Liver (tissue), 9 donors: ENCODE measurements around the gene MORC4. TPM values are rescaled to one million over a fixed set of nuclear protein-coding genes. Genes with fewer than 3 reads are reported as not detected.

Source experiments
- DNase-seq: peaks from one replicate; pipeline ENCODE4 v3.0.0-alpha.2; 2017; ENCODE audit warnings: low spot score
- H3K27ac ChIP-seq, 2 donors: one replicate each; pipeline ENCODE4 v1.7.0; 2013; ENCODE audit warnings: inconsistent platforms in 2 of 2, low read length in 2 of 2, control low read depth in 1 of 2, low read depth in 1 of 2, mild to moderate bottlenecking in 1 of 2
- H3K27me3 ChIP-seq, 4 donors: one replicate each; pipeline versions ENCODE4 v1.6.1 to v1.7.0; 2013; ENCODE audit warnings: low read length in 3 of 4, inconsistent platforms in 1 of 4, mild to moderate bottlenecking in 1 of 4, moderate library complexity in 1 of 4; ENCODE audit not compliant: control insufficient read depth in 4 of 4, insufficient read depth in 4 of 4
- H3K36me3 ChIP-seq, 4 donors: one replicate each; pipeline versions ENCODE4 v1.6.1 to v1.7.0; 2013; ENCODE audit warnings: low read length in 3 of 4, mild to moderate bottlenecking in 3 of 4, low read depth in 1 of 4, moderate library complexity in 1 of 4; ENCODE audit not compliant: control insufficient read depth in 4 of 4, insufficient read depth in 3 of 4
- H3K4me1 ChIP-seq, 4 donors: one replicate each; pipeline versions ENCODE4 v1.6.1 to v1.7.0; 2013; ENCODE audit warnings: low read length in 3 of 4, mild to moderate bottlenecking in 3 of 4, moderate library complexity in 1 of 4; ENCODE audit not compliant: control insufficient read depth in 4 of 4, insufficient read depth in 4 of 4
- H3K4me3 ChIP-seq, 3 donors: one replicate each; pipeline versions ENCODE4 v1.6.1 to v1.7.0; 2013; ENCODE audit warnings: low read length in 3 of 3, control low read depth in 1 of 3, low read depth in 1 of 3, mild to moderate bottlenecking in 1 of 3
- H3K9ac ChIP-seq, 2 donors: one replicate each; pipeline ENCODE4 v1.7.0; 2013; ENCODE audit warnings: low read length in 2 of 2, mild to moderate bottlenecking in 2 of 2, moderate library complexity in 2 of 2, control low read depth in 1 of 2, low read depth in 1 of 2
- H3K9me3 ChIP-seq, 4 donors: one replicate each; pipeline versions ENCODE4 v1.6.1 to v1.7.0; 2013; ENCODE audit warnings: low read length in 3 of 4; ENCODE audit not compliant: control insufficient read depth in 4 of 4
- EGR1 ChIP-seq, 2 donors: IDR thresholded peaks; 2 replicates each; pipeline ENCODE4 v1.6.1; 2016 to 2018; ENCODE audit warnings: antibody characterized with exemption in 2 of 2, low read depth in 2 of 2
- FOXA2 ChIP-seq: IDR thresholded peaks from 2 replicates; pipeline ENCODE4 v1.6.1; 2016; ENCODE audit warnings: antibody characterized with exemption
- RAD21 ChIP-seq, 2 donors: IDR thresholded peaks; 2 replicates each; pipeline ENCODE4 v1.6.1; 2016; ENCODE audit warnings: antibody characterized with exemption in 2 of 2, mild to moderate bottlenecking in 2 of 2
- RXRA ChIP-seq, 2 donors: IDR thresholded peaks; 2 replicates each; pipeline ENCODE4 v1.6.1; 2017 to 2018; ENCODE audit warnings: antibody characterized with exemption in 2 of 2, mild to moderate bottlenecking in 1 of 2
- SP1 ChIP-seq: IDR thresholded peaks from 2 replicates; pipeline ENCODE4 v1.6.1; 2018; ENCODE audit warnings: antibody characterized with exemption, mild to moderate bottlenecking
- TAF1 ChIP-seq: conservative IDR thresholded peaks from 2 replicates; pipeline ENCODE4 v1.6.1; 2016; ENCODE audit warnings: antibody characterized with exemption, mild to moderate bottlenecking
- YY1 ChIP-seq: IDR thresholded peaks from 2 replicates; pipeline ENCODE4 v1.6.1; 2016; ENCODE audit warnings: antibody characterized with exemption, mild to moderate bottlenecking
- WGBS: extraction: QIAGEN DNeasy Blood & Tissue Kit; methylation state at CpG from one replicate; pipeline ENCODE4 v1.1.7; 2013; 5-methylcytosine and 5-hydroxymethylcytosine counted together
- polyA plus RNA-seq, 2 donors: library from polyadenylated mRNA; stranded (reverse) in 1 of 2; unstranded in 1 of 2; fragments of 200-250 nt in 1 of 2; fragments of >200 nt in 1 of 2; fragmentation: Nextera tagmentation in 1 of 2; extraction: Ambion mirVana in 1 of 2; gene quantifications; one replicate each; pipeline versions ENCODE4 v1.2.1 to v1.2.3, GENCODE V29; 2013 to 2015
- total RNA-seq, 2 donors: library from RNA; depleted of rRNA; stranded (reverse); fragments of >200 nt; gene quantifications; one replicate each; pipeline ENCODE4 v1.2.3, GENCODE V29; 2014
- TF ChIP-seq, protein P1 (sequence below): IDR thresholded peaks from 2 replicates; pipeline ENCODE4 v1.6.1; 2016; ENCODE audit warnings: antibody characterized with exemption
- TF ChIP-seq, protein P2 (sequence below): IDR thresholded peaks from 2 replicates; pipeline ENCODE4 v1.6.1; 2016; ENCODE audit warnings: antibody characterized with exemption
- TF ChIP-seq, protein P3 (sequence below): IDR thresholded peaks from 2 replicates; pipeline ENCODE4 v1.6.1; 2016; ENCODE audit warnings: antibody characterized with exemption, mild to moderate bottlenecking
- donor health status: healthy.
- donor health status: healthy.
- donor health status: healthy.
- donor health status: healthy.
- donor health status: healthy.

MORC4 gene
- total and polyA plus RNA-seq, 4 donors, result 5.8 to 11.0 (median 8.4) TPM

DNA sequence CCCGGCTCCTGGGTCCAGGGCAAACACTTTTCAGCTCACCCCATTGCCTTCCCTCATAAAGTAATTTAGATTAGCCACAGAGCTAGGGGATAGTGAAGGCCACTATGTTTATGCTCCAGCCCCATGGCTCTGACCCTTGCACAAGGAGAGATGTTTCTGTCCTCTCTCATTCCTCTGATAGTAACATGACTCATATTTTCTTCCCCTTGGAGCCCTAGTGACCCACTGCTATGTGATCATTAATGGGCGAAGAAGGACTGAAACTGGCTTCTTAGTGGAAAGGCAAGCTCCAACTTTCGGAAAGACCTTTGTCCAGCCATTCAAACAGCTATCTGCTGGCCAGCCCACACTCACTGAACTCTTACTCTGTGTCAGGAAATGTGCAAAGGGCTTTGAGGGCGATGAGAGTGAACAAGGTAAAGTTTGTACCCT is 67.5 kb downstream of the MORC4 start (continued):
- TF ChIP-seq, protein P1, sequence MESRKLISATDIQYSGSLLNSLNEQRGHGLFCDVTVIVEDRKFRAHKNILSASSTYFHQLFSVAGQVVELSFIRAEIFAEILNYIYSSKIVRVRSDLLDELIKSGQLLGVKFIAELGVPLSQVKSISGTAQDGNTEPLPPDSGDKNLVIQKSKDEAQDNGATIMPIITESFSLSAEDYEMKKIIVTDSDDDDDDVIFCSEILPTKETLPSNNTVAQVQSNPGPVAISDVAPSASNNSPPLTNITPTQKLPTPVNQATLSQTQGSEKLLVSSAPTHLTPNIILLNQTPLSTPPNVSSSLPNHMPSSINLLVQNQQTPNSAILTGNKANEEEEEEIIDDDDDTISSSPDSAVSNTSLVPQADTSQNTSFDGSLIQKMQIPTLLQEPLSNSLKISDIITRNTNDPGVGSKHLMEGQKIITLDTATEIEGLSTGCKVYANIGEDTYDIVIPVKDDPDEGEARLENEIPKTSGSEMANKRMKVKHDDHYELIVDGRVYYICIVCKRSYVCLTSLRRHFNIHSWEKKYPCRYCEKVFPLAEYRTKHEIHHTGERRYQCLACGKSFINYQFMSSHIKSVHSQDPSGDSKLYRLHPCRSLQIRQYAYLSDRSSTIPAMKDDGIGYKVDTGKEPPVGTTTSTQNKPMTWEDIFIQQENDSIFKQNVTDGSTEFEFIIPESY, result no peak

DNA sequence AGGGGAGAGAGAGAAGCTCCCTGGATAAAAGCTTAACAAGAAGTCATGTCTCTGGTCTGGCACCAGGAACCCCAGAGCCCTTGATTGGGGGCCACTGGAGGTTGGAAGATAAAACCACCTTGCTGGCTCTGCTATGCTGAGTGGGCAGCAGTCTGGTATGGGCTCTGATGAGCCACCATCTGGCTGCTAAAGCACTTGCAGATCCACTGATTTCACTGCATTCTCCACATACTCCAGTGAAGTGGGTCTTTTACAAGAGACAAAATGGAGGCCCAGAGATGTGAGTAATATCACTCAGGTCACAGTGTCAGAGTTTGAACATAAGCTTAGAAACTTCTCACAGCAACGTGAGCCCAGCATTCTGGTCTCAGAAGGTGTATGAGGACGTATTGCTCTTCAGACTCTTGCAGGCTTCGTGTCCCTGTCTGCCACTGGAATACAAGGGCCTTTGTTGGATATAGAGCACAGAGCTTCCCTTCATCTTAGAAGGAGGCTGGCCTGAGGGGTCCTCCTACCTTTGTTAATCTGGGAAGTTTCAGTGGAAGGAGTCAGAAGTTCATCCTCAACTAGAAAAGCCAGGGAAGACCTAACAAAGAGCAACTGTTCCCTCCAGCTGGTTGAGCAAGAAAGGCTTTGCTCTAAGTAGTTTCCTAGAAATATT is 68.1 kb downstream of the MORC4 start:
- peak overlapping the region; percentile 64 to 79 for H3K27ac ChIP-seq
- no peak overlapping the region for H3K4me3 ChIP-seq
- TF ChIP-seq RAD21 (IDR thresholded peaks at IDR 0.05) (no peak), SP1 (no peak)
- no peaks in the 10 kb centered on the region for H3K27me3 ChIP-seq
- peak overlapping the region in 1 of 2 donors; percentile 47 for H3K9ac ChIP-seq
- no peaks in the 10 kb centered on the region for H3K9me3 ChIP-seq
- no peaks in the 10 kb centered on the region for H3K36me3 ChIP-seq
- peaks cover 6 to 45% (median 32%) of the 10 kb centered on the region in 4 donors for H3K4me1 ChIP-seq
- 79% methylated on average over 3 of the region's 3 CpGs for WGBS
- DNase-seq, result no peak

DNA sequence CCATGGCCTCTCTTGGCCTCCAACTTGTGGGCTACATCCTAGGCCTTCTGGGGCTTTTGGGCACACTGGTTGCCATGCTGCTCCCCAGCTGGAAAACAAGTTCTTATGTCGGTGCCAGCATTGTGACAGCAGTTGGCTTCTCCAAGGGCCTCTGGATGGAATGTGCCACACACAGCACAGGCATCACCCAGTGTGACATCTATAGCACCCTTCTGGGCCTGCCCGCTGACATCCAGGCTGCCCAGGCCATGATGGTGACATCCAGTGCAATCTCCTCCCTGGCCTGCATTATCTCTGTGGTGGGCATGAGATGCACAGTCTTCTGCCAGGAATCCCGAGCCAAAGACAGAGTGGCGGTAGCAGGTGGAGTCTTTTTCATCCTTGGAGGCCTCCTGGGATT is 71.8 kb downstream of the MORC4 start:
- no peaks in the 10 kb centered on the region for H3K36me3 ChIP-seq
- DNase-seq, result no peak
- TF ChIP-seq YY1 (no peak), TAF1 (no peak), FOXA2 (no peak), RXRA (IDR thresholded peaks at IDR 0.05) (no peak), EGR1 (IDR thresholded peaks at IDR 0.05; ENCODE audit: low read depth in 2 of 2) (no peak)
- TF ChIP-seq, protein P2, sequence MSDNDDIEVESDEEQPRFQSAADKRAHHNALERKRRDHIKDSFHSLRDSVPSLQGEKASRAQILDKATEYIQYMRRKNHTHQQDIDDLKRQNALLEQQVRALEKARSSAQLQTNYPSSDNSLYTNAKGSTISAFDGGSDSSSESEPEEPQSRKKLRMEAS, result no peak
- TF ChIP-seq, protein P3, sequence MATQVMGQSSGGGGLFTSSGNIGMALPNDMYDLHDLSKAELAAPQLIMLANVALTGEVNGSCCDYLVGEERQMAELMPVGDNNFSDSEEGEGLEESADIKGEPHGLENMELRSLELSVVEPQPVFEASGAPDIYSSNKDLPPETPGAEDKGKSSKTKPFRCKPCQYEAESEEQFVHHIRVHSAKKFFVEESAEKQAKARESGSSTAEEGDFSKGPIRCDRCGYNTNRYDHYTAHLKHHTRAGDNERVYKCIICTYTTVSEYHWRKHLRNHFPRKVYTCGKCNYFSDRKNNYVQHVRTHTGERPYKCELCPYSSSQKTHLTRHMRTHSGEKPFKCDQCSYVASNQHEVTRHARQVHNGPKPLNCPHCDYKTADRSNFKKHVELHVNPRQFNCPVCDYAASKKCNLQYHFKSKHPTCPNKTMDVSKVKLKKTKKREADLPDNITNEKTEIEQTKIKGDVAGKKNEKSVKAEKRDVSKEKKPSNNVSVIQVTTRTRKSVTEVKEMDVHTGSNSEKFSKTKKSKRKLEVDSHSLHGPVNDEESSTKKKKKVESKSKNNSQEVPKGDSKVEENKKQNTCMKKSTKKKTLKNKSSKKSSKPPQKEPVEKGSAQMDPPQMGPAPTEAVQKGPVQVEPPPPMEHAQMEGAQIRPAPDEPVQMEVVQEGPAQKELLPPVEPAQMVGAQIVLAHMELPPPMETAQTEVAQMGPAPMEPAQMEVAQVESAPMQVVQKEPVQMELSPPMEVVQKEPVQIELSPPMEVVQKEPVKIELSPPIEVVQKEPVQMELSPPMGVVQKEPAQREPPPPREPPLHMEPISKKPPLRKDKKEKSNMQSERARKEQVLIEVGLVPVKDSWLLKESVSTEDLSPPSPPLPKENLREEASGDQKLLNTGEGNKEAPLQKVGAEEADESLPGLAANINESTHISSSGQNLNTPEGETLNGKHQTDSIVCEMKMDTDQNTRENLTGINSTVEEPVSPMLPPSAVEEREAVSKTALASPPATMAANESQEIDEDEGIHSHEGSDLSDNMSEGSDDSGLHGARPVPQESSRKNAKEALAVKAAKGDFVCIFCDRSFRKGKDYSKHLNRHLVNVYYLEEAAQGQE, result no peak
- H3K4me1 ChIP-seq, result peaks cover 3 to 38% (median 25%) of the 10 kb centered on the region in 4 donors
- WGBS, result 70% methylated on average over 4 of the region's 4 CpGs
- peak overlapping the region; percentile 75 to 79 for H3K27ac ChIP-seq
- H3K9me3 ChIP-seq, result no peaks in the 10 kb centered on the region
- H3K4me3 ChIP-seq, result peak overlapping the region in 2 of 3 donors; percentile 37 to 68
- H3K9ac ChIP-seq, result peak overlapping the region in 1 of 2 donors; percentile 71
- H3K27me3 ChIP-seq, result no peaks in the 10 kb centered on the region
